GM12892 (cell line): Measurements from ENCODE around the gene SLC1A4.

Experiments used
- DNase-seq: peaks from one replicate; pipeline ENCODE4 v3.0.0; 2011; ENCODE audit not compliant: insufficient read length
- FAIRE-seq: peaks from 2 replicates; lab custom pipeline; 2011; peaks lifted over from hg19 to GRCh38; lab: Jason Lieb, UNC
- POLR2A ChIP-seq: IDR thresholded peaks from 2 replicates; pipeline ENCODE4 v1.6.1; 2011; ENCODE audit warnings: low read depth, low read length, control low read depth
- POLR2AphosphoS5 ChIP-seq: IDR thresholded peaks from 2 replicates; pipeline ENCODE4 v1.6.1; 2011; ENCODE audit warnings: low read depth, low read length, control low read depth
- TAF1 ChIP-seq: IDR thresholded peaks from 2 replicates; pipeline ENCODE4 v1.6.1; 2011; ENCODE audit warnings: low read depth, mild to moderate bottlenecking, control low read depth, low read length, borderline replicate concordance

The SLC1A4 gene

DNA sequence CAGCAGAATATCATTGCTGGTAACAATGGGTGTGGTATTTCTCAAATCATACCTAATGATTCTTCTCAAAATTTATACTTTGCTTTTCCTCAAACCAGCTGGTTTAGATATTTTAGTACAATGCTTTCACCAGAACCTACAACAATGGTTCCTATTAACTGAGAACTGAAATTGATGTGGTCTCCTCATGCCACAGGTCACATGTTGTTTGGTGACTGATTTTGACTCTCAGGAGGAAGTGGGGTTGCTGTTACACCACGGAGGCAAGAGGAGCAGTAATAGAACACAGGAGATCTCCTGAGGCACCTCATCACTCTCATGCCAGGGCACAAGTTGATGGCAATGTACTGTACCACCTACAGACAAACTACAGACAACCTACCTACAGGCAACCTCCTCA, 64.0 kb downstream of the SLC1A4 start:
- 0 out of 2 replicates have a peak, but pooled peaks have one; percentile 30 for TF ChIP-seq POLR2A
- TF ChIP-seq POLR2AphosphoS5: no peak
- FAIRE-seq (peak; percentile 93), DNase-seq (peak; percentile 53)

DNA sequence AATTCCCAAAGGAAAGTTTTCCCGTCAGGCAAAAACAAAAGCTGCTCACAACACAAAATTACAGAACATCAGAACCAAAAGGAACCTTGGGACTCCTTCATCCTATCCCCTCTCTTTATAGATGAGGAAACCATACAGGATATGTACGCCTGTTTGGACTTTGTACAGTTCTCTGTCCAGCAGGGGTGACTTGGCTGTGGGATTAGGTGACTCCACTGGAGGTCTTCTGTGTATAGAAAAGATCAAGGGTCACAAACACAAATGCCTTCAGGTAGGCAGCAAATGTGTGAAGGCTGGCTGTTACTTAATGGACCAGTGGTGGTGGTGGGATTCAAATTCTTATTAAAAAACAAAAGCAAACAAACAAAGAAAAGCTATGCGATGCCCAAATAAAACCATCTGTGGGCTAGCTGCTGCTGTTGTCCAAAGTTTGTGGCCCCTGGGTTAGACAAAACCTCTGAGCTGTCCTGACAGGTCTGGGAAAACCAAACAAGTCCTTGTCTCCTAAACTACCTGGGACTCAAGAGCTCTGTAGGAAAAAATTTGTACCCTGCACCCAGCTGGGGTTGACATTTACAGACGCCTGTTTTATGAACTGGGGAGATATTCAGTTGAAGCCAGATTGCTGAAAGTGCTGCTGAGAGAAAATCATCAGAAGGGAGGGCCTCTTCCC, 65.7 kb downstream of the SLC1A4 start:
- TF ChIP-seq TAF1: no peak
- TF ChIP-seq POLR2AphosphoS5: no peak
- TF ChIP-seq POLR2A: no peak
- no peak for FAIRE-seq
- DNase-seq: no peak

DNA sequence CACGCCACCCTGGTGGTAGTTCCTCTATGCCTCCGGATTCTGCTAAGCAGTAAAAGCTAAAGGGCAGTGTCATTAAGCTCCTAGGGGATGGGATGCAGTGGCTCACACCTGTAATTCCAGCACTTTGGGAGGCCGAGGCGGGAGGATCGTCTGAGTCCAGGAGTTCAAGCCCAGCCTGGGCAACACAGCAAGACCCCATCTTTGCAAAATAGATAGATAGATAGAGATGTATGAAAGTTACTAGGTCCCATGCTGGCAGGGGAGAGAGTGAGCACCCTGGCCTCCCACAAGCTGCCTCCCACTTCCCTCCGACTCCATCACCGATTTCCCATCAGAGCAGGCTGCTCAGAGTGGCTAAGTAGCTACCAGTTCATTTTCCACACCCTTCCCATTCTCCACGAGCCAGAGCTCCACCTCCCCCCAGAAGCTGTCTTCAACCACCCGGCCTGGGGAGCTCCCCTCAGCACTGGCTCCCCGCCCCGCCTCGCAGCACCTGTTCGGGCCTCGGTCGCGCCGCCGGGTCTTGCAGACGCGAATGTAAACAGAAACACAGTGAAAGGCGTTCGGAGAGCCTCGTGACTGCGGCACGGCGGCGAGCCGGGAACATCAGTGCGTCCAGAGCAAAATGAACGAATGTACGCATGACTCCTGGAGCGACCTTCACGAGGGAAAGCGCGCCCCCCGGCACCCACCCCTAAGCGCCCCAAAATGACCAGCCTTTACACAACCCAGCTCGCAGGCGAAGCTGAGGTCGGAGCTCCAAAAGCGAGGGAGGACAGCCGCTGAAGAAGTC, 66.4 kb downstream of the SLC1A4 start:
- TF ChIP-seq TAF1 (no peak), POLR2AphosphoS5 (no peak), POLR2A (no peak)
- no peak for DNase-seq
- FAIRE-seq: no peak

DNA sequence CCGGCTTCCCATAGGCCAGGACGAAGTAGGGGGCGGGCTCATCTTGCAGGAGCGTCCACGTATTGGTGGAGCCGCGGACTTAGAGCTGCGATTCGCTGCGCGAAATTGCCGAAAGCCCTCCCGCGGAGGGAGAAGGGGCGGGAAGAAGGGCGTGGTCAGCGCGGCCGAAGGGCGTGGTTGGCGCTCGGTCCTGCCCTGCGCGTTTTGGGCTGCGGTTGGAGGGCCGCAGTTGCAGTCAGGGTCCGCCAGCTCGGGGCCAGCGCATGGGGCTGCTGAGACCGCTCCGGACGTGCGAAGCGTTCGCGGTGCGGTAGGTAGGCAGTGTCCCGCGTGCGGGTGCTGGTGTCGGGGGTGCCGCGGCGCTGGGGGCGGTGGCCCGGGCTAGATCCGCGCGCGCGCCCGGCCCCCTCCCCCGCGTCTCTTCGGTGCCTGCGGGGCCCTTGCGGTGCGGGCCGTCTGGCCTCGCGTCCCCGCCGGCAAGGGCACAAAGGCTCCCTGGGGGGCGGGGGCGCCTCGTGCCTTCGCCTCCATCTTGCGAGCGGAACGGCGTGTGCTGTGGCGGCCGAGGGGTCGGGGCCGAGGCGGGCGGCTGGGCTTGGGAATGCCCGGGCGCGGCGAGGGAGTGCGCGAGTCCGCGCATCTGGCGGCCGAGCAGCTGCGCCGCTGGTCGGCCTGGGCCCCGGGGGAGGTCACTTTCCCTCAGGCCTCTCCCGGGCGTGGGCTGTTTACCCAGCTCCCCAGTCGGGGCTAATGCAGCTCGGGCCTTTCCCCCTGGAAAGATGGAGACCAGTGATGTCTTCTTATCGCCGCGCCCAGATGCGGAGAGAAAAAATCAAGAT, 67.2 kb downstream of the SLC1A4 start, which contains the start of gene CEP68:
Gene CEP68 (plus strand): TSS at position 202 of the 839 bp plus-strand sequence. CDS start 13,029 bp downstream, outside the sequence.
- DNase-seq: peak; percentile 95
- peak; percentile 73; the same call in 1 of the 2 replicates for TF ChIP-seq POLR2AphosphoS5
- TF ChIP-seq POLR2A: peak; percentile 84
- no peak; the same call in 1 of the 2 replicates for TF ChIP-seq TAF1
- peak; percentile 99 for FAIRE-seq

- FAIRE-seq: no peak
- DNase-seq: no peak
- TF ChIP-seq TAF1 (no peak), POLR2AphosphoS5 (no peak), POLR2A (no peak)
These were observed 67.8 kb downstream of the SLC1A4 start for GRCh38 chr2:65057054-65057375.

GRCh38 chr2:65057391-65058052, 68.3 kb downstream of the SLC1A4 start:
- no peak for DNase-seq
- peak; percentile 80 for FAIRE-seq
- TF ChIP-seq TAF1: no peak
- TF ChIP-seq POLR2A: no peak
- TF ChIP-seq POLR2AphosphoS5: no peak

DNA sequence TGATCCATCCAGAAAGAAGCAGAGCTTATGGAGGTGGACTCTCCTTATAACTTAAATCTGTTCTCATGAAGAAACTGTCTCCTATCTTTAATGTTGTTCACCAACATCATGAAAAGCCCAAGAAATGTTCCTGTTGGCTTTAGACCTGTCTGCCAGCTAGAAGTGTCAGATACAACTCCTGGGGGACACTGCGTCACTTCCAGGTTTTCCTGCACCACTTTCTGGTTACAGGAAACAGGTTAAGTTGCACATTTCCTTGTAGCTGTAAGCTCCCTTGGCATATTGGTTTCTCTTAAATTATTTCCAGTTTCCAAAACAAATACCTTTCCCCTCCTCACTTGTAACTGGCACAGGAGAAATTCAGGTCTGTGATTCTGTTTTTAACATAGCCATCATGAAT, 69.9 kb downstream of the SLC1A4 start:
- DNase-seq (no peak), FAIRE-seq (no peak)
- no peak for TF ChIP-seq POLR2A
- TF ChIP-seq POLR2AphosphoS5: no peak
- TF ChIP-seq TAF1: no peak

DNA sequence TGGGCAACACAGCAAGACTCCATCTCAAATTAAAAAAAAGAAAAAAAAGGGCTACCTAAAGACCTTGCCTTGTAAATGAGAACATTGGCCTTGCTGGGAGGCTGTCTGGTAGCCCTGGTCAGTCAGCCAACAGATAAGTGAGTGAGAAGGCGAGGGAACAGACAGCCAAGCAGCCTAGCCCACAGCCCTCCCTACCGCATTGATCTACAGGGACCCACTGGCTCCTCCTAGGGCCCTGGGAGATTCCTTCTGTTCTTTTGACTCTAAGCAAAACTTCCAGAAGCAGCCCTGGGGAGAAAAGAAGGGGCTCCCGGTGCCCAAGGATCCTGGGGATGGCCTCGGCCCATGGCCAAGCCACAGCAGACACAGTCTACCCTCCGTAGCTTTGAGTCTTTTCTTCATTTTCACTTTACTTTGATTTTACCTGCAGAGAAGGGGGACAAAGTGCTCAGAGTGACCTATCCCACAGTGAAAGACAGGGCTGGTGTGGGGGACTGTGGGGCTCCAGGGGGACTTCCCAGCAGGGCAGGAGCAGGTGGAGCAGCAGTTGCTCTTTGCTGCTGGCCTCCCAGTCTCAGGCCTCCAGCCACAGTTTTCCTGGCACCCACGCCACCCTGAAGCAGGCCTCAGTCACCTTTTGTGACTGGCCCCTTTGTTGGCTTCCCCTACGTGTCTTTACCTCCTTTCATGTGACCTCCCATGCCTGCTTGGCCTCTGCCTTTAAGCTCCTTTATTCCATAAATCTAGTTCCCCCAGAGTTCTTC, 72.1 kb downstream of the SLC1A4 start:
- DNase-seq (no peak), FAIRE-seq (no peak)
- TF ChIP-seq POLR2A: no peak
- TF ChIP-seq TAF1: no peak
- TF ChIP-seq POLR2AphosphoS5: no peak

- TF ChIP-seq POLR2A (no peak), TAF1 (no peak), POLR2AphosphoS5 (no peak)
- FAIRE-seq (no peak), DNase-seq (no peak)
These were observed 72.7 kb downstream of the SLC1A4 start for GRCh38 chr2:65061910-65062339.
